Mononuclear cell (primary cell): ENCODE results near the gene KDM4C. TPM values are rescaled to one million over a fixed set of nuclear protein-coding genes. Genes with fewer than 3 reads are reported as not detected.
"Not testable (repeated sequence)": the region's sequence is repeated elsewhere in the genome, so short reads cannot be mapped to it uniquely, and the experiment has no call there.

Source experiments
- H3K27me3 ChIP-seq: 2 replicates; pipeline ENCODE4 v1.6.0; 2011; ENCODE audit warnings: low read length, control low read depth; ENCODE audit not compliant: insufficient read depth
- H3K4me1 ChIP-seq: 2 replicates; pipeline ENCODE4 v1.5.1; 2011; ENCODE audit warnings: mild to moderate bottlenecking, low read length, control low read depth; ENCODE audit not compliant: insufficient read depth
- H3K4me3 ChIP-seq: 2 replicates; pipeline ENCODE4 v1.5.1; 2011; ENCODE audit warnings: mild to moderate bottlenecking, low read length, moderate library complexity
- H3K9me3 ChIP-seq: 2 replicates; pipeline ENCODE4 v1.5.1; 2011; ENCODE audit warnings: low read depth, mild to moderate bottlenecking, control low read depth, low read length
- total RNA-seq: library from RNA; depleted of rRNA; stranded (reverse); fragments of >200 nt; gene quantifications from one replicate; pipeline ENCODE4 v1.2.3, GENCODE V29; 2012

The KDM4C gene
- total RNA-seq, 1 donor, result 78.6 TPM

DNA sequence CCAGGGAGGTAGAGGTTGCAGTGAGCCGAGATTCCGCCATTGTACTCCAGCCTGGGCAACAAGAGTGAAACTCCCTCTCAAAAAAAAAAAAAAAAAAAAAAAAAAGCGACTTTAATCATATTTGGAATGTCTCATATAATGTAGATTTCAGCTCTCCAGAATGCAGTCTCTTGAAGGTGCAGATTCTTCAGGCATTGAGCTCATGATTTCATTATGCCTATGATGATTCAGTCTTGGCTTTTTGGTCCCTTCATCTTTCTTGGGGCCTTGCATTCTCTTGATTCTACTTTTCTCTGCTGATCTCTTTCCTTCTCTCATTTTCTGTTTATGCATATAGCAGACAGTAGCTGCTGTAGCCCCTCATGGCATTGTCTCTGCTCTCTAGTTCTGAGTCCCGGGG is 22.9 kb downstream of the KDM4C start:
- peaks cover 70% of the 10 kb centered on the region for H3K4me1 ChIP-seq

DNA sequence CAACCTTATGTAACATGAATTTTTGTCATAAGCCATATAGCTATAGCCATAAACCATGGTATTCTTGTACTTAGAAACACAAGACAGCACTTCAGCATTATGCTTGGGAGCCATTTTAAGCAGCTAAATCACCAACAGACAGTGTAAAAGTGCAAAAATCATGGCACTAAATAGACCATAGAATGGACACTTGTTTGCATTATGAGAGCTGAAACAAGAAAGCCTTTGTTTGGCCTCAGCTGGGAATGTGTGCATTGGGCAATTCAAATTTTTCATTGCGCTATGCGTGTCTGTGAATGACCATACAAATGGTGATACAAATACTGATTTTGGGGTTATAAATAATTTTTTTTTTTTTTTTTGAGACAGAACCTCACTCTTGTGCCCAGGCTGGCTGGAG is 23.7 kb downstream of the KDM4C start:
- Histone ChIP-seq H3K27me3 (no peaks in the 10 kb centered on the region), H3K4me1 (peaks cover 73% of the 10 kb centered on the region), H3K4me3 (no peak overlapping the region), H3K9me3 (no peaks in the 10 kb centered on the region)

More for the DNA sequence above, 22.9 kb downstream of the KDM4C start:
- no peak overlapping the region for H3K4me3 ChIP-seq
- H3K9me3 ChIP-seq, result no peaks in the 10 kb centered on the region
- no peaks in the 10 kb centered on the region for H3K27me3 ChIP-seq

DNA sequence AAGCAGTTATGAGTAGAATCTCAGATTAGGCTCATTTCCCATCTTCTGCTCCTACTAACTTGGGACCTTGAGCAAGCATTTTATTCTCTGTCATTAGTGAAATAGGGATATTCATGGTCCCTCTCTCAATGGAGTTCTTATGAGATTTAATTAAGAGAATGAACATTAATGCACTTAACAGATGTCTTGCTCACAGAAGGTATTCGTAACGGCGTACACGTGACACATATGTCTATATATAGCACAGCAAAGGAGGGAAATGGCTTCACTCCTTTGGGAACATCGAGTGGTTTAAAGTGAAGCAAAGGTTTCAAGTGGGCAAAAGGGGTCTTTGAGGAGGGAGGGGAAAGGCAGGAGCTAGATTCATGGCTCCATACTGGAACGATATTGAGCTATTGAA is 24.6 kb downstream of the KDM4C start:
- Histone ChIP-seq H3K4me3 (no peak overlapping the region), H3K9me3 (no peaks in the 10 kb centered on the region), H3K4me1 (peaks cover 64% of the 10 kb centered on the region), H3K27me3 (no peaks in the 10 kb centered on the region)

DNA sequence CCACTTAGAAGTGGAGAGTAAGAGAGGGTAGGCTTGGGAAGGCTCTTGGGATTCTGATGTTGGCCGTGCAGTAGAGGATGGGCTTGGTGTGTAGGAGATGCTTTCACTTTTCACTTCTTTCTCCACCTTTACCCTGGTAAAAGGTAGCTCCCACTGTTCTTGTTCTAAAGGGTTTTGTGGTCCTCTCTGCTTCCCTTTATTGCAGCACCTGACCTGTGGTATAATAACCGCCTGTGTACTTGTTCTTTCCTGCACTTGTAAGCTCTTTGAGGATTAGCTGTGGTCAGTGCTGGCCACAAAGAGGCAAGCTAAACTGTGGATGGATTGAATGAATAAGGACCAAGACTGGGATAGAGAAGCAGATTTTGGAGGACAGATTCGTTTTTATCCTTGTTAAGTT is 25.2 kb downstream of the KDM4C start:
- peaks cover 63% of the 10 kb centered on the region for H3K4me1 ChIP-seq
- no peaks in the 10 kb centered on the region for H3K27me3 ChIP-seq
- no peak overlapping the region for H3K4me3 ChIP-seq
- no peaks in the 10 kb centered on the region for H3K9me3 ChIP-seq

DNA sequence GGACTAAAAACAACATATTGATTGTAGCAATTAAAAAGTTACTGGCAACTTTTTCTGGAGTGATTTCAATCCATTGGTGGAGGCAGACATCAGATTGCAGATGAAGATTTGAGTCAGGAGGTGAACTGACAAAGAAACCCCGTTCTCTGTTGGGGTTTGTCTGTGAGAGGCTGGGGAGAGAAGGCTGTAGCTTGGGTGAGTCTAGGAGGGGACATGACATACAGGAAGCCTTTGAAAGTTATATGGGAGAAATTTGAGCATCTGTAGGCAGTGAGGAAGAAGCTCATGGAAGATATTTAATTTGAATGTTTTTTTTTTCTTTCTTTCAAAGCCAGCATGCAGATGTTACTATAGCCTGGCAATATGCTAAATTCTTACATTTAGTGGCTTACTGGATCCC is 26.0 kb downstream of the KDM4C start:
- Histone ChIP-seq H3K27me3 (no peaks in the 10 kb centered on the region), H3K4me3 (no peak overlapping the region), H3K9me3 (no peaks in the 10 kb centered on the region), H3K4me1 (peaks cover 56% of the 10 kb centered on the region)

DNA sequence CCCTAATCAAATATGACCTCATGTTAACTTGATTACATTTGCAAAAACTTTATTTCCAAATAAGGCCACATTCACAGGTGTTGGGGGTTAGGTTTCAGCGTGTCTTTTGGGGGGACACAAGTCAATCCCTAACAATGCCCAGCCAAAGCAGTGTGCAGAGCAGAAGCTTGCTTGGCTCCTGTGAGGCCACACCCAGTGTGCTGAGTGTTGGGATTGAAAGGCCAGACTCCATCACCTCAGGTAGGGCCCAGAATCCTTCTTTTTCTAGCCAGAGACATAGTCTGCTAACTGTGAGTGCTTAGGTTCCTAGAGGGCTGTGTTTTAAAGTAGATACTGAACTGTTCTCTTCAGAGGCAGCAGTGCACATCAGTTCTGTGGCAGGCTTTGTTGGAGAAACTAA is 27.9 kb downstream of the KDM4C start:
- H3K4me3 ChIP-seq, result no peak overlapping the region
- no peaks in the 10 kb centered on the region for H3K9me3 ChIP-seq
- H3K4me1 ChIP-seq, result peaks cover 44% of the 10 kb centered on the region
- H3K27me3 ChIP-seq, result no peaks in the 10 kb centered on the region

DNA sequence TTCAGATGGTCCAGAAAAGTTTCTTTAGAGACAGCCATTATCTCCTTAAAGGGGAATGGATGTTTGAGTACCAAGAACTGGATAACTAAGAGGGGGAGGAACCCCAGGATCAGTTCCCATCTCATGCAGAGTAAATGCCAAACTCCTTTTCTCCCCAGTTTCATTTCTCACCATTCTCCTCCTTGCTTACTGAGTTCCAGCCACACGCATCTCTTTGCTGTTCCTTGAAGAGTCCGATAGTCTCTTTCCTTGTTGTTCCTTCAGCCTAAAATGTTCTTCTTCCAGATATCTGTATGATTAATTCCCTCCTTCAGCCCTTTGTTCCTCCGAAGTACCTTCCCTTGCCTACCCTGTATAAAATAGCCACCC is 30.0 kb downstream of the KDM4C start:
- Histone ChIP-seq H3K9me3 (no peaks in the 10 kb centered on the region), H3K4me3 (no peak overlapping the region), H3K4me1 (peaks cover 31% of the 10 kb centered on the region), H3K27me3 (no peaks in the 10 kb centered on the region)

DNA sequence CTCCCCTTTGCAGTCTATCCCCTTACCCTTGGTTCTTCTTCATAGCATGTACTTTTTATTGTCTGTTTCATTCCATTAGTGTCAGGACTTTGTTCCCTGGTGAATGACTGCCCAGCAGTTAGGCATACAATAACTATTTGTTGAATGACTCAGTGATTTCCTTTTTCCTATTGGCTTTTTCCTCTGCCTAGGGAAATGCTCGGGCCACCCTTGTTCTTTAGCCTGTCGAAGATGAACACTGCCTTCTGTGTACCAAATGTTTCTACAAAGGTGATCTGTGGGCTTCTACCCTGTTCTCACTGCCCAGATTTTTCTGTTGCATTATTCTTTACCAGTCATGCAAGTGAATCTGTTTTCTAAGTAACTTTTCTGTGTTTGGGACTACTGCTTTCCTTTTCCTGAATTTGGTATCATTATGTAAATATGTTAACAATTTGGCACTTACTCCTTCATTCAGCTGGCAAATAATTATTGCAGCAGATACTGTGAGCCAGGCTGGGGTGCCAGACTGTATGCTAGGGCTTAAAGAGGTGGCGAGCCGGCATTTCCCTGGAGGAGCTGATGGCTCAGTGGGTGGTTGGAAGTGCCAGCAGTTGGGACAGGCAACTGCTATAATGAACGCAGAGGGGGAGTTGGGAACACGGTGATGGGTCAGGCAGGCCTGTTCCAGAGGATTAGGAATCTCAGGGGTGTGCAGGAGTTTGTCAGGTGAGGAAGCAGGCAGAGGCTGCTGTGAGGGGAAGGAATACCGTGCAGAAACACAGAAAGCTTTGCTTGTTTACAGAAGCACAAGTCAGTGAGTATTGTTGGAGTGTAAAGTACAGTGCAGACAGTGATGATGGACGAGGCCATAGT is 30.6 kb downstream of the KDM4C start:
- Histone ChIP-seq H3K4me3 (no peak overlapping the region), H3K9me3 (no peaks in the 10 kb centered on the region), H3K4me1 (peaks cover 25% of the 10 kb centered on the region), H3K27me3 (no peaks in the 10 kb centered on the region)

DNA sequence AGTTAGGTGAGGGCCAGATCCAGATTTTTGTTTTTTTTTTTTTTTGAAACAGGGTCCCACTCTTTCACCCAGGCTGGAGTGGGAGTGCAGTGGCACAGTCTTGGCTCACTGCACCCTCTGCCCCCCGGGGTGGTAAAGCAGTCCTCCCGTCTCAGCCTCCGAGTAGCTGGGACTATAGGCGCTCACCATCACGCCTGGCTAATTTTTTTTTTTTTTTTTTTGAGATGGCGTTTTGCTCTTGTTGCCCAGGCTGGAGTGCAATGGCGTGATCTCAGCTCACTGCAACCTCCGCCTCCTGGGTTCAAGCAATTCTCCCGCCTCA is 31.2 kb downstream of the KDM4C start:
- H3K4me1 ChIP-seq, result peaks cover 19% of the 10 kb centered on the region
- H3K4me3 ChIP-seq, H3K9me3 ChIP-seq, H3K27me3 ChIP-seq: not testable (repeated sequence)

DNA sequence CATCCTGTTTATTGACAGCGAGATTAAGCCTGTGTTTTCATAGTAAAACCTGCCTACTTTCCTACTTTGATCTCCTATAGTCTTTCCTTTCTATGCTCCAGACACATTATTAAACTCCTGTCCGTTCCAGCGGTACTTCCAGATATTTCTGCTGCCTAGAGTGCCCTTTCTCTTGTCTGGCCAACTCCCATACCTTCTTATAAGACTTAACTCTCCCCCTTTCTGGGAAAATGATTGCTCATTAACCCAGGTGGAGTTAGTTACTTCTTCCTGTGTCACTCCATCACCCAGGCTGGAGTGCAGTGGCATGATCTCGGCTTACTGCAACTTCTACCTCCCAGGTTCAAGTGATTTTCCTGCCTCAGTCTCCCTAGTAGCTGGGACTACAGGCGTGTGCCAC is 33.1 kb downstream of the KDM4C start:
- Histone ChIP-seq H3K4me1 (peaks cover under 1% of the 10 kb centered on the region), H3K9me3 (no peaks in the 10 kb centered on the region)

DNA sequence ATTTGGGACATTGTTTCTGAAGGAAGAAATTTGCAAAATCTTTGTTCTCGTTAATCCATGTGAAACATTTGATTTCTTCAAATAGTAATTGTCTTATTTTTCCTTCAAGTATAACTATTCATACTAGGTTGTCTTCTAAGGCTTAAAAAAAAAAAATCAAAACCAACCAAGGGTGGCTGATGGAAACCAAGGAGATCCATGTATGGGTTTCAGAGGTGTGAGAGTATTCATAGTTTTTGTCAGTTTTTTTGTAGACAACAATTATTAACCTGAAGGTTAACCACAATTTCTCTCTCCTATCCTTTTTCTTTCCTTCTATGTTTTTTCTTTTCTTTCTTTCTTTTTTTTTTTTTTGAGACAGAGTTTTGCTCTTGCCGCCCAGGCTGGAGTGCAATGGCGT is 35.4 kb downstream of the KDM4C start:
- no peaks in the 10 kb centered on the region for H3K9me3 ChIP-seq
- H3K4me1 ChIP-seq, result no peaks in the 10 kb centered on the region
- no peaks in the 10 kb centered on the region for H3K27me3 ChIP-seq
- H3K4me3 ChIP-seq, result no peak overlapping the region

More for the DNA sequence above, 33.1 kb downstream of the KDM4C start:
- no peaks in the 10 kb centered on the region for H3K27me3 ChIP-seq
- no peak overlapping the region for H3K4me3 ChIP-seq

DNA sequence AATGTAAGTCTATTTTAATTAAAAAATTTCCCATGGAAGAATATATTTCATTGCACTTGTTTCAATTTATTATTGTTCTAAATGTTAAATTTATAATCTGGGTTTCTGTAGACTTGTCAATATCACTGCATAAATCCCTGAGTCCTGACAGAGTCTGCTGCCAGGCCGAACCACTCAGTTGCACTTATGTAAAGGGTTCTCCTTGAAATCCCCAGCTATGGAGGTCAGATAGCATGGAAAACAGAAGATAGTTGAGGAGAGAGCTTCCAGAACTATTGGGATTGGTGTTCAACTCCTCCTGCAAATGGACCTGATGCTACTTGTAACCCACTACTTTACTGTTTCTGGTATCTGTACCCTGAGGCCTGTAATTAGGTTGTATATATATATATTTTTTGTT is 37.2 kb downstream of the KDM4C start:
- Histone ChIP-seq H3K4me1 (no peaks in the 10 kb centered on the region), H3K27me3 (no peaks in the 10 kb centered on the region), H3K9me3 (no peaks in the 10 kb centered on the region), H3K4me3 (no peak overlapping the region)

DNA sequence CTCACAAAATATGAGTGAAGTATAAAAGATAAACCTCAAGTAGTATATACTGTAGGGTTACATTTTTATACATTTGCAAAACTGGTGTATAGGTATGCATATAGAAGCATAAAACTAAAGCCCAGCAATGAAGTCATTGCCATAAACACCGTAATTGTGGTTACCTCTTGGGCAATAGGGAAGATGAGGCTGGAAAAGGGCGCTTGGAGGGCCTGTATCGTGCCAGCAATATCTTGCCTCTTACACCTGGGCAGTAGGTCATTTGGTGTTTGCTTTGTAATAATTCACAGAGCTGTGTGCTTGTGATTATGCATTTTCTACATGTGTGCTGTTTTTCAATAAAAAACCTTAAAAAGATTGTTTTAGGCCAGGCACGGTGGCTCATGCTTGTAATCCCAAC is 45.2 kb downstream of the KDM4C start:
- H3K4me1 ChIP-seq, result no peaks in the 10 kb centered on the region
- no peaks in the 10 kb centered on the region for H3K27me3 ChIP-seq
- no peak overlapping the region for H3K4me3 ChIP-seq
- no peaks in the 10 kb centered on the region for H3K9me3 ChIP-seq

DNA sequence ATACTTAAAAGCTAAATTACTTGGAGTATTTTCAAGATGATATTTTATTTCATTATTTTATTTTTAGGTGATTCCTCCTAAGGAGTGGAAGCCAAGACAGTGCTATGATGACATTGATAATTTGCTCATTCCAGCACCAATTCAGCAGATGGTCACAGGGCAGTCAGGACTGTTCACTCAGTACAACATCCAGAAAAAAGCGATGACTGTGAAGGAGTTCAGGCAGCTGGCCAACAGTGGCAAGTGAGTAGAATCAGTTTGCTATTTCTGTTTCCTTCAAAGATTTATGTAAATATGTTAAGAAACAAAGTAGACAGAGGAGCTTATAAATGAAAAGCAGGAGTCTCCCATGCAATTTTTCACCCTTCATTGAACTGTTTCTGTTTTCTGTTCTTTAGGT is 47.8 kb downstream of the KDM4C start:
- Histone ChIP-seq H3K27me3 (no peaks in the 10 kb centered on the region), H3K9me3 (no peaks in the 10 kb centered on the region), H3K4me3 (no peak overlapping the region), H3K4me1 (no peaks in the 10 kb centered on the region)

DNA sequence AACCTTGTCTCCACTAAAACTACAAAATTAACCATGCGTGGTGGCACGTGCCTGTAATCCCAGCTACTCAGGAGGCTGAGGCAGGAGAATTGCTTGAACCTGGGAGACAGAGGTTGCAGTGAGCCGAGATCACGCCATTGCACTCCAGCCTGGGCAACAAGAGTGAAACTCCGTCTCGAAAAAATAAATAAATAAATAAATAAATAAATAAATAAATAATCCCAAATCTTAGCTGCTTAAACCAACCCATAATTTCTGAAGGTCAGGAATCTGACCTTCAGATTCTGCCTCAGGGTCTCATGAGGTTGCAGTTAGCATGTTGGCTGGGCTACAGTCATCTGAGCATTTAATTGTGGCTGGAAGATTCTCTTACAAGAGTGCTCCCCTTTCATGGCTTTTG is 48.5 kb downstream of the KDM4C start:
- H3K9me3 ChIP-seq, H3K4me3 ChIP-seq, H3K27me3 ChIP-seq, H3K4me1 ChIP-seq: not testable (repeated sequence)

DNA sequence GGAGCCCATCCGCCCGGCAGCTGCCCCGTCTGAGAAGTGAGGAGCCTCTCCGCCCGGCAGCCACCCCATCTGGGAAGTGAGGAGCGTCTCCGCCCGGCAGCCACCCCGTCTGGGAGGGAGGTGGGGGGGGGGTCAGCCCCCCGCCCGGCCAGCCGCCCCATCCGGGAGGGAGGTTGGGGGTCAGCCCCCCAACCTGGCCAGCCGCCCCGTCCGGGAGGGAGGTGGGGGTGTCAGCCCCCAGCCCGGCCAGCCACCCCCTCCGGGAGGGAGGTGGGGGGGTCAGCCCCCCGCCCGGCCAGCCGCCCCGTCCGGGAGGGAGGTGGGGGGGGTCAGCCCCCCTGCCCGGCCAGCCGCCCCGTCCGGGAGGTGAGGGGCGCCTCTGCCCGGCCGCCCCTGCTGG is 49.9 kb downstream of the KDM4C start:
- not testable (repeated sequence) for H3K4me1 ChIP-seq, H3K4me3 ChIP-seq, H3K27me3 ChIP-seq, H3K9me3 ChIP-seq
